Activated B cell treated with CpG ODN at 0.5 μM for 24 hours (primary cell): Measurements from ENCODE around the gene TMEM164. TPM values are rescaled to one million over a fixed set of nuclear protein-coding genes. Genes with fewer than 3 reads are reported as not detected.

ENCODE experiments used
- ATAC-seq: fragments of 200-7000 bp; cut with Tn5 transposase; one replicate; pipeline ENCODE4 v1.10.0; 2021; ENCODE audit warnings: low read depth, mild to moderate bottlenecking, moderate library complexity
- CTCF ChIA-PET: fragments of 350-600 bp; sonication (Branson Sonifier 250); formaldehyde crosslinking; loops from one replicate; lab custom pipeline; 2021; ENCODE audit warnings: antibody characterized with exemption; lab: Charles Lee
- POLR2A ChIA-PET: fragments of 350-600 bp; sonication (Branson Sonifier 250); formaldehyde crosslinking; loops from one replicate; lab custom pipeline; 2021; ENCODE audit warnings: antibody characterized with exemption; lab: Charles Lee
- DNase-seq: peaks from one replicate; pipeline ENCODE4 v3.0.0; 2022
- H3K27ac Mint-ChIP-seq: one replicate; pipeline ENCODE4 v1.8.0; 2020; ENCODE audit warnings: mixed read lengths
- H3K27me3 Mint-ChIP-seq: one replicate; pipeline ENCODE4 v1.8.0; 2021; ENCODE audit warnings: mixed read lengths
- H3K36me3 Mint-ChIP-seq: one replicate; pipeline ENCODE4 v1.8.0; 2021; ENCODE audit warnings: low read depth, mixed read lengths
- H3K4me1 Mint-ChIP-seq: one replicate; pipeline ENCODE4 v1.8.0; 2021; ENCODE audit warnings: mixed read lengths
- H3K4me3 Mint-ChIP-seq: one replicate; pipeline ENCODE4 v1.8.0; 2020; ENCODE audit warnings: mild to moderate bottlenecking, mixed read lengths
- H3K9me3 Mint-ChIP-seq: one replicate; pipeline ENCODE4 v1.8.0; 2020; ENCODE audit warnings: mixed read lengths
- CTCF ChIP-seq: fragments of 200-600 bp; IDR thresholded peaks from one replicate; pipeline ENCODE4 v1.8.0; 2022; ENCODE audit warnings: antibody characterized with exemption, mild to moderate bottlenecking
- intact Hi-C: fragments of 100-400 bp; cut with micrococcal nuclease; formaldehyde crosslinking; loops from one replicate; pipeline ENCODE4 v1.15.1; 2024
- total RNA-seq: library from RNA; stranded (reverse); gene quantifications from 2 replicates; pipeline ENCODE4 v1.2.3, GENCODE V29; 2022

Gene TMEM164
- total RNA-seq, 1 donor from 2014 or later, result 21.8 TPM

- TF ChIP-seq CTCF, result no peak
- no peak for ATAC-seq
- H3K4me1 Mint-ChIP-seq, result no peaks in the 10 kb centered on the region
- no peak for DNase-seq
- no peak overlapping the region for H3K27ac Mint-ChIP-seq
- no peaks in the 10 kb centered on the region for H3K27me3 Mint-ChIP-seq
- ChIA-PET POLR2A (no interaction called here), CTCF (no interaction called here)
- intact Hi-C loops, result no loop called here
- no peak overlapping the region for H3K4me3 Mint-ChIP-seq
- H3K9me3 Mint-ChIP-seq, result no peaks in the 10 kb centered on the region
- peaks cover 19% of the 10 kb centered on the region for H3K36me3 Mint-ChIP-seq
Observed at GRCh38 chrX:110119480-110119879, 116.6 kb downstream of the TMEM164 start.

GRCh38 chrX:110120025-110120424 is 117.1 kb downstream of the TMEM164 start:
- no peak overlapping the region for H3K27ac Mint-ChIP-seq
- ChIA-PET CTCF (no interaction called here), POLR2A (no interaction called here)
- H3K4me1 Mint-ChIP-seq, result no peaks in the 10 kb centered on the region
- no peak for TF ChIP-seq CTCF
- intact Hi-C loops, result no loop called here
- no peak overlapping the region for H3K4me3 Mint-ChIP-seq
- no peaks in the 10 kb centered on the region for H3K9me3 Mint-ChIP-seq
- peaks cover 19% of the 10 kb centered on the region for H3K36me3 Mint-ChIP-seq
- DNase-seq (no peak), ATAC-seq (no peak)
- H3K27me3 Mint-ChIP-seq, result no peaks in the 10 kb centered on the region

GRCh38 chrX:110123331-110123782 is 120.4 kb downstream of the TMEM164 start:
- intact Hi-C loops, result no loop called here

GRCh38 chrX:110125446-110126162 is 122.7 kb downstream of the TMEM164 start:
- intact Hi-C loops, result no loop called here
- H3K27ac Mint-ChIP-seq, result no peak overlapping the region
- H3K4me1 Mint-ChIP-seq, result no peaks in the 10 kb centered on the region
- no peak overlapping the region for H3K4me3 Mint-ChIP-seq
- POLR2A ChIA-PET, result no interaction called here
- peaks cover 9% of the 10 kb centered on the region for H3K36me3 Mint-ChIP-seq
- DNase-seq (no peak), ATAC-seq (no peak)
- H3K9me3 Mint-ChIP-seq, result no peaks in the 10 kb centered on the region
- CTCF ChIA-PET, result interaction anchor here (0.7 kb wide), 1 partner anchor 21 kb away, joined by 3 read pairs; no protein-coding TSS in a partner anchor
- H3K27me3 Mint-ChIP-seq, result no peaks in the 10 kb centered on the region
- TF ChIP-seq CTCF, result no peak

More at GRCh38 chrX:110123331-110123782, 120.4 kb downstream of the TMEM164 start:
- no peak overlapping the region for H3K27ac Mint-ChIP-seq
- no peaks in the 10 kb centered on the region for H3K4me1 Mint-ChIP-seq
- TF ChIP-seq CTCF, result no peak
- DNase-seq (no peak), ATAC-seq (no peak)
- POLR2A ChIA-PET, result no interaction called here
- H3K9me3 Mint-ChIP-seq, result no peaks in the 10 kb centered on the region
- no peak overlapping the region for H3K4me3 Mint-ChIP-seq
- peaks cover 16% of the 10 kb centered on the region for H3K36me3 Mint-ChIP-seq
- CTCF ChIA-PET, result no interaction called here
- H3K27me3 Mint-ChIP-seq, result no peaks in the 10 kb centered on the region

GRCh38 chrX:110131031-110131430 is 128.1 kb downstream of the TMEM164 start:
- Mint-ChIP-seq H3K27me3 (no peaks in the 10 kb centered on the region), H3K36me3 (peaks cover 5% of the 10 kb centered on the region), H3K27ac (no peak overlapping the region), H3K9me3 (no peaks in the 10 kb centered on the region), H3K4me1 (no peaks in the 10 kb centered on the region), H3K4me3 (no peak overlapping the region)
- TF ChIP-seq CTCF, result no peak
- no peak for DNase-seq
- POLR2A ChIA-PET, result no interaction called here
- intact Hi-C loops, result no loop called here
- ATAC-seq, result no peak
- CTCF ChIA-PET, result no interaction called here
